HG03064 (cell line): ENCODE data around the gene TRAF1.

Source experiments
- ATAC-seq: cut with Tn5 transposase; IDR thresholded peaks from one replicate; pipeline ENCODE4 v1.9.1; 2021; ENCODE audit warnings: low read depth; ENCODE audit not compliant: unreplicated experiment

Gene TRAF1

GRCh38 chr9:120891884-120892747 lies 34.5 kb downstream of the TRAF1 start:
- ATAC-seq, result peak; percentile 41

GRCh38 chr9:120891245-120891883 lies 35.2 kb downstream of the TRAF1 start:
- ATAC-seq, result no peak

- ATAC-seq, result no peak
Measured at GRCh38 chr9:120890320-120891244, 36.0 kb downstream of the TRAF1 start.

GRCh38 chr9:120889606-120890271 lies 36.9 kb downstream of the TRAF1 start:
- no peak for ATAC-seq

- no peak for ATAC-seq
Measured at GRCh38 chr9:120888626-120889025, 38.0 kb downstream of the TRAF1 start.

- no peak for ATAC-seq
Measured at GRCh38 chr9:120886490-120886967, 40.1 kb downstream of the TRAF1 start.

GRCh38 chr9:120885958-120886357 lies 40.6 kb downstream of the TRAF1 start:
- ATAC-seq, result no peak

- ATAC-seq, result no peak
Measured at GRCh38 chr9:120885457-120885856, 41.1 kb downstream of the TRAF1 start.

- no peak for ATAC-seq
Measured at GRCh38 chr9:120883608-120883996, 43.0 kb downstream of the TRAF1 start.

- no peak for ATAC-seq
Measured at GRCh38 chr9:120882935-120883607, 43.5 kb downstream of the TRAF1 start.

GRCh38 chr9:120879446-120879845 lies 47.1 kb downstream of the TRAF1 start:
- ATAC-seq, result no peak

- ATAC-seq, result no peak
Measured at GRCh38 chr9:120878188-120879130, 48.1 kb downstream of the TRAF1 start.

- peak; percentile 38 for ATAC-seq
Measured at GRCh38 chr9:120877276-120878034, 49.1 kb downstream of the TRAF1 start.

- ATAC-seq, result peak; percentile 7
Measured at GRCh38 chr9:120876842-120877240, 49.8 kb downstream of the TRAF1 start, which contains the start of gene PHF19. TSS of gene PHF19 (minus strand) at chr9:120877188. CDS start at chr9:120874741, 2,447 bp downstream.

GRCh38 chr9:120875954-120876841 lies 50.4 kb downstream of the TRAF1 start:
- peak; percentile 51 for ATAC-seq

GRCh38 chr9:120875643-120875953 lies 51.0 kb downstream of the TRAF1 start:
- no peak for ATAC-seq

GRCh38 chr9:120875195-120875565 lies 51.4 kb downstream of the TRAF1 start:
- no peak for ATAC-seq
